ENCODE measurements around the gene HSPA1B.
A peak's percentile ranks its signal among the peaks of the same experiment; 100 is the strongest.
"Not testable (repeated sequence)": the region's sequence is repeated elsewhere in the genome, so short reads cannot be mapped to it uniquely, and the experiment has no call there.

The HSPA1B gene

GRCh38 chr6:31827286-31828079 lies at the start of gene HSPA1B:
HSPA1B (plus strand) TSS chr6:31827738; CDS start chr6:31827951, 213 bp downstream.
- peak; percentile 75 to 83 for DNase-seq (ENCODE audit: low read depth in 2 of 2, low spot score in 1 of 2)

- no peak for DNase-seq (ENCODE audit: low read depth in 2 of 2, low spot score in 1 of 2)
Measured at GRCh38 chr6:31778193-31778592, 49.3 kb upstream of the HSPA1B start.

- DNase-seq (ENCODE audit: low read depth in 2 of 2, low spot score in 1 of 2) = no peak
Measured at GRCh38 chr6:31778999-31779885, 48.3 kb upstream of the HSPA1B start.

- no peak for DNase-seq (ENCODE audit: low read depth in 2 of 2, low spot score in 1 of 2)
Measured at GRCh38 chr6:31779908-31780307, 47.6 kb upstream of the HSPA1B start.

GRCh38 chr6:31780507-31781243 lies 46.9 kb upstream of the HSPA1B start:
- DNase-seq (ENCODE audit: low read depth in 2 of 2, low spot score in 1 of 2) = no peak

GRCh38 chr6:31781244-31782125 lies 46.1 kb upstream of the HSPA1B start:
- DNase-seq (ENCODE audit: low read depth in 2 of 2, low spot score in 1 of 2) = no peak

GRCh38 chr6:31782126-31782855 lies 45.2 kb upstream of the HSPA1B start:
- DNase-seq (ENCODE audit: low read depth in 2 of 2, low spot score in 1 of 2) = no peak

GRCh38 chr6:31784098-31784925 lies 43.2 kb upstream of the HSPA1B start:
- DNase-seq (ENCODE audit: low read depth in 2 of 2, low spot score in 1 of 2) = no peak

- DNase-seq (ENCODE audit: low read depth in 2 of 2, low spot score in 1 of 2) = no peak
Measured at GRCh38 chr6:31785475-31785874, 42.1 kb upstream of the HSPA1B start.

GRCh38 chr6:31791324-31792089 lies 36.0 kb upstream of the HSPA1B start:
- no peak for DNase-seq (ENCODE audit: low read depth in 2 of 2, low spot score in 1 of 2)

- no peak for DNase-seq (ENCODE audit: low read depth in 2 of 2, low spot score in 1 of 2)
Measured at GRCh38 chr6:31792090-31792374, 35.5 kb upstream of the HSPA1B start.

- DNase-seq (ENCODE audit: low read depth in 2 of 2, low spot score in 1 of 2) = no peak
Measured at GRCh38 chr6:31792761-31793171, 34.8 kb upstream of the HSPA1B start.

GRCh38 chr6:31793927-31794245 lies 33.7 kb upstream of the HSPA1B start:
- DNase-seq (ENCODE audit: low read depth in 2 of 2, low spot score in 1 of 2) = not testable (repeated sequence)

- no peak for DNase-seq (ENCODE audit: low read depth in 2 of 2, low spot score in 1 of 2)
Measured at GRCh38 chr6:31794294-31794865, 33.2 kb upstream of the HSPA1B start.

- no peak for DNase-seq (ENCODE audit: low read depth in 2 of 2, low spot score in 1 of 2)
Measured at GRCh38 chr6:31794866-31795615, 32.5 kb upstream of the HSPA1B start.

- peak; percentile 51 to 69 for DNase-seq (ENCODE audit: low read depth in 2 of 2, low spot score in 1 of 2)
Measured at GRCh38 chr6:31795616-31796298, 31.8 kb upstream of the HSPA1B start, which contains the start of gene VARS1. VARS1 (minus strand) TSS chr6:31795752; CDS start chr6:31795217, 535 bp downstream.

GRCh38 chr6:31796993-31797385 lies 30.5 kb upstream of the HSPA1B start:
- no peak for DNase-seq (ENCODE audit: low read depth in 2 of 2, low spot score in 1 of 2)
